EH (cell line): ENCODE measurements around the gene TET1.
A peak's percentile ranks its signal among the peaks of the same experiment; 100 is the strongest.
"Not testable (repeated sequence)": the region's sequence is repeated elsewhere in the genome, so short reads cannot be mapped to it uniquely, and the experiment has no call there.

Experiments used
- DNase-seq: peaks from one replicate; pipeline ENCODE4 v3.0.0-alpha.2; 2015; ENCODE audit warnings: low read depth

Gene TET1

DNA sequence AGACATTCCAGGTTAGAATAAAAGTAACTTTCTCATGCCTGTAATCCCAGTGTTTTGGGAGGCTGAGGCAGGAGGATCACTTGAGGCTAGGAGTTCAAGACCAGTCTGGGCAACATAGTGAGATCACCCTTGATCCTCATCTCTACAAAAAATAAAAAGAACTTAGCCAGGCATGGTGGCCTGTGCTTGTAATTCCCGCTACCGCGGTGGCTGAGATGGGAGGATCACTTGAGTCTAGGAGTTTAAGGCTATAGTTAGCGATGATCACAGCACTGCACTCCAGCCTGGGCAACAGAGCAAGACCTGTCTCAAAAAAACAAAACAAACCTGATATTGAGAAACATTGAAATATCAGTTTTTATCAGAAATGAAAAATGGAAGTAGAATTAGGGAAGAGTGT, 4.6 kb downstream of the TET1 start:
- DNase-seq, result no peak

DNA sequence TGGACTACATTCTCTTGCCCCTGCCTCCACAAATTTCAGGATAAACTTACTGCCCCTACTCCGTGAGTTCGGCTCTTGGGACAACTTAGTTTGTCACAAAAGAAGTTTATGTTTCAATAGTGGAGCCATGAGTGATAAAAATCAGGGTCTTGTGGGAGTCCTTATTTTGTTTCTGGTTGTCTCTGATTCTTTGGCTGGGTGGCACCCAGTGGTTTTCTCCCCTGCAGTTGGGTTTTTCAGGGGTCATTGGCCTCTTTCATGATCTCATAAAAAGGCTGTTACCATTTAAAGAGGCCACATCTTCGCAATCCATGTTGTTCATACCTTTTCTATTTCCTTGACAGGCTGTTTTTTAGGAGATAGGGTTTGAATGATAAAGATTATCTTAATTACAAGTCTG, 5.5 kb downstream of the TET1 start:
- DNase-seq, result no peak

DNA sequence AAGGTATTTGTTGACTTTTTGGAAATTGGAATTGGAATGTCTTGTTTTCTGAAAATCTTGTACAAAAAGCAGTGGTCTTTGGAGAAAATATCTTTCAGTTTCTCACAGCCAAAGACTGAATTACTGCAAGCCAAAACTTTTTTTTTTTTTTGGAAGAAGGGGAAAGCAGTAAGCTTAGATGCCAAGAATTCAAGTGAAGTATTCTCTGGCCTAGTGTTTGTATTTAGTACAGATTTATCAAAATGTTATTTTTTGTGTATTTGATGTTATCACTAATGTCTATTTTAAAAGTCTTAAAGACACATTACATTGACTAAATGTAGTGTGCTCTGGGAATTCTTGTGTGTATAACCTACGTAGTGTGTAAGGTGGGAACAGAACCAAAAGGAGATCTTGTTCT, 6.2 kb downstream of the TET1 start:
- no peak for DNase-seq

DNA sequence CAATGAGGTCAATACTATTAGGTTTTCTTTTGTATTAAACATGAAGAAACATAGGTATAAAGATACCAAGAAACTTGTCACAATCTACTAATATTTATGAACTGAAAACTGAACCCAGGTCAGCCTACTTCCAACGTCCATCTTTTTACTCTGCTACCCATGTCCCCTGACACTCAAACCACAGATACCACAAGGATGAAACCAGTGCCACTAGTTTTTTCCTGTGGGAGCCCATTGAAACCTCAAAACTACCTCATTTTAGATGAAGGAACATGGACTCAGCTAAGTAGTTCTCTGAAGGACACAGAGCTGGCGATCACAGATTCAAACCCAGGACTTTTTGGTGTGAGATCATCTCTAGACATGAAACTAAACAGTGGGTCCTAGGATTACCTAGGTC, 6.8 kb downstream of the TET1 start:
- no peak for DNase-seq

DNA sequence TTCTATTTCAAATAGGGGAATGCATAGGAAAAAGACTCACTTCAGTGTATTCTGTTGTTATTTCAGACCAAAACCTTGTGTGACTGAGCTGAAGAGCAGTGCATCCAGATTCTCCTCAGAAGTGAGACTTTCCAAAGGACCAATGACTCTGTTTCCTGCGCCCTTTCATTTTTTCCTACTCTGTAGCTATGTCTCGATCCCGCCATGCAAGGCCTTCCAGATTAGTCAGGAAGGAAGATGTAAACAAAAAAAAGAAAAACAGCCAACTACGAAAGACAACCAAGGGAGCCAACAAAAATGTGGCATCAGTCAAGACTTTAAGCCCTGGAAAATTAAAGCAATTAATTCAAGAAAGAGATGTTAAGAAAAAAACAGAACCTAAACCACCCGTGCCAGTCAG, 12.0 kb downstream of the TET1 start:
- DNase-seq, result no peak

DNA sequence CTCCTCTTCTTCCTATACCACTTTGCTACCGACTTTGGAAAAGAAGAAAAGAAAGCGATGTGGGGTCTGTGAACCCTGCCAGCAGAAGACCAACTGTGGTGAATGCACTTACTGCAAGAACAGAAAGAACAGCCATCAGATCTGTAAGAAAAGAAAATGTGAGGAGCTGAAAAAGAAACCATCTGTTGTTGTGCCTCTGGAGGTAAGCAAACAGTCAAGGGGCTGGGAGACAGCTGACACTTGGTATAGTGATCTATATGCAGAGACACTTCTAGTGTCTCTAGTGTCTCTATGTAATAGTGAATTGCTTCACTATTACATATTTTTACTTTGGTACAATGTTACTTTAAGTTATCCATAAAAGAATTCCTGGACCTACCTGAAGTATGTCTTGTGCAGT, 13.9 kb downstream of the TET1 start:
- DNase-seq, result no peak

DNA sequence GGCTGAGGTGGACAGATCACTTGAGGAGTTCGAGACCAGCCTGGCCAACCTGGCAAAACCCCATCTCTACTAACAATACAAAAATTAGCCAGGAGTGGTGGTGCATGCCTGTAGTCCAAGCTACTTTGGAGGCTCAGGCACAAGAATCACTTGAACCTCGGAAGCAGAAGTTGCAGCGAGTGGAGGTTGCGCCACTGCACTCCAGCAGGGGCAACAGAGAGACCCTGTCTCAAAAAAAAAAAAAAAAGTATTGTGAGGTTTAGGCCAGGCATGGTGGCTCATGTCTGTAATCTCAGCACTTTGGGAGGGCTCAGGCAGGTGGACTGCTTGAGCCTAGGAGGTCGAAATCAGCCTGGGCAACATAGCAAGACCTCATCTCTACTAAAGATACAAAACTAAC, 16.0 kb downstream of the TET1 start:
- no peak for DNase-seq

- DNase-seq, result no peak
Measured at GRCh38 chr10:68578974-68579373, 18.8 kb downstream of the TET1 start.

DNA sequence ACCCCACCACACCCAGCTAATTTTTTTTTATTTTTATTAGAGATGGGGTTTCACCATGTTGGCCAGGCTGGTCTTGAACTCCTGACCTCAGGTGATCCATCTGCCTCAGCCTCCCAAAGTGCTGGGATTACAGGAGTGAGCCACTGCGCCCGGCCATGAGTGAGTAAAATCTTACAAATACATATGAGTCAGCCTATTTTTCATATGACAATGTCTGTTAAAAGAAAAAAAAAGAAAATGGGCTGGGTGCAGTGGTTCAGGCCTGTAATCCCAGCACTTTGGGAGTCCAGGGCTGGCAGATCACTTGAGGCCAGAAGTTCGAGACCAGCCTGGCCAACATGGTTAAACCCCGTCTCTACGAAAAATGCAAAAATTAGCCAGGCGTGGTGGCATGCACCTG, 24.1 kb downstream of the TET1 start:
- not testable (repeated sequence) for DNase-seq

GRCh38 chr10:68586606-68587305, 26.6 kb downstream of the TET1 start:
- DNase-seq, result no peak

DNA sequence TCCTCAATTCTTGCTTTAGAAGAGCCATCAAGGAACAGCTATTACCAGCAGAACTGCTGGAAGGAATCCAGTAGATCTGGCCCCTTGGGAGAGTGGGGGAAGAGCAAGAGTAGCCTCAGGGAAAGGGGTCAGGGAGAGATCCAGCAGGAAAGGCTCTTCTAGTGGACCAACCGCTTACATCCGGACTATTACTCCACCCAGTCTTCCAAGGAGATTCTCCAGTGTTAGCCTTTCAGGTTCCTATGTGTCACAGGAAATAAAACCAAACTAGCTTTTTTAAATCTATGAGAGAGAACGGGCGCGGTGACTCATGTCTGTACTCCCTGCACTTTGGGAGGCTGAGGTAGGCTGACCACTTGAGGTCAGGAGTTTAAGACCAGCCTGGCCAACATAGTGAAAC, 34.3 kb downstream of the TET1 start:
- DNase-seq, result peak; percentile 66

GRCh38 chr10:68595513-68595912, 35.4 kb downstream of the TET1 start:
- DNase-seq, result no peak

DNA sequence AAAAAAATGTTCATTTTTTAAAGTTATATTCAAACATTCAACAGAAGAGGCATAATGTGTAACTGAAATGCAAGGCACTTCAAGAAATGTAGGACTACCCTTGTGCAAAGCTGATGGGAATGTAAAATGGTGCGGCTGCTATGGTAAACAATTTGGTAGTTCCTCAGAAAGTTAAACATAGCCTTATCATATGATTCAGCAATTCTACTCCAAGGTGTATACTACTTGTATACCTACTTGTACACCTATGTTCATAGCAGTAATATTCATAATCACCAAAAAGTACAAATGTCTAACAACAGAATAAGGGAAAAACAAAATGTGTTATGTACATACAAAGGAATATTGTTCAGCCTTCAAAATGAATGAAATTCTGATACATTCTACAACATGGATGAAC, 37.3 kb downstream of the TET1 start:
- DNase-seq, result no peak

DNA sequence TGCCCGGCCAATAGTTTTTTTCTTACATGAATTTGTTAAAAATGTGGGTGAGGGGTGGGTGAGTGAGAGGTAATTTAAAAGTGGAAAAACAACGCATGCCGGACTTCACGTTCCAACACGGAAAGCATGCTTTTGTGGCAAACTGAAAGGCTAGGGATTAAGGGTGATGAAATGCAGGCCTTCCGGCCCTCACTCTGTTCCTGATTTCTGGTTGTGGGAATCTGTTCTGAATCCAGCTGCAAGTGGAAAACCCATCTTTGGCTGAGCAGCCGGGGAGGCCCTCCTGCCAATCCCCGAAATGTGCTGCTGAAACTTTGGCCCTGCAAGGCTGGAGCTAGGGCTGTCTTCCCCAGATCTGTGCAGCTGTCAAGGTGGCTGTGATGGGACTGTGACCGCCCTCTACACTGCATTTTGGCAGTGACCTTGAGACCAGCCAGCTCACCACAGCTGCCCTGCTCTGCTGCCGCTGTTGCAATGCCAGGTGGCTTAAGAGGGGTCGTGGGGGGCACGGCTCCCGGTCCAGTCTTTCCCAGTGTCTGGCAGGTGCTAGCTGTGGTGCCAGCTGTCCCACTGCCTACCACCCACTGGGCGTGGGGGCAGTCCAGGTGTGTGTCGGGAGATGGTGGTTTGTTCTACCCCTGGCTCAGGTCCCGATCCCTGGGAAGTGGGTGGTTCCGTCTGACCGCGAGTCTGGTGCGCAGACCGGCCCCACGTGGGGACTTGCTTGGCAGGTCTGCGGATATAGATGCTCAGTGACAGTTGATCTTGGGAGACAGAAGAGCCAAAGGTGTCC, 39.0 kb downstream of the TET1 start:
- peak; percentile 77 for DNase-seq

- no peak for DNase-seq
Measured at GRCh38 chr10:68599771-68600040, 39.6 kb downstream of the TET1 start.

DNA sequence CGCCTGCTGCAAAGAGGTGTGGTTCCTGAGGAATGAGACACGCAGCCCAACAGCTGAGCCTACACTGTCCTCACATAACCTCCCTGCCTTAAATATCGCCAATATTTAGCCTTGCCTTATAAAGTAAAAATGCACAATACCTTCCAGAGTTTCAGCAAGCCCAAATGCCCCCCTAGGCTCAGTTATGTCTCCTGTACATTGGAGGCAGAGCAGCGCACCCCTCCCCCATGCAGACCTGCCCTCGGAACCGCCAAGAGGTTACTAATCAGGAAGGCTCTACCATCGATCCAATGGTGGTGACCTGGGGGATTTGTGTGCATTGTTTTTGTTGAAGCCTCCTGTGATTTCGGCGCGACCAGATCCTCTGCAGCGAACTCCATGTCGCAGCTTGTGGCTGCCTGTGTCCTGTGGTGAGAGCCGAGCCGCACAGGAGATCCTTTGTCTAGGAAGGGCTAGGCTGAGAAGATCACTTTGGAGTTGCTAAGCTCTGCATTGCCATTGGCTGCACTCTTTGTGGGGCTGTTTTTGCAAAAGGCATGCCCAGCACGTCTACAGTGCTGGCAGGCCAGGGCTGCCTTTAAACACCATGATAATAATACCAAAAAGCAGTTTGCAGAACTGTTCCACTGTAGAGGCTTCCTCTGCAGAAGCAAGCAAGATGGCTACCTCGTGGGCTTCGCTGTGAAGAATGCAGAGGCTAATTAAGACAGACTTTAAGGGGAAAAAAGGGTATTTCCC, 40.1 kb downstream of the TET1 start:
- DNase-seq, result peak; percentile 95

DNA sequence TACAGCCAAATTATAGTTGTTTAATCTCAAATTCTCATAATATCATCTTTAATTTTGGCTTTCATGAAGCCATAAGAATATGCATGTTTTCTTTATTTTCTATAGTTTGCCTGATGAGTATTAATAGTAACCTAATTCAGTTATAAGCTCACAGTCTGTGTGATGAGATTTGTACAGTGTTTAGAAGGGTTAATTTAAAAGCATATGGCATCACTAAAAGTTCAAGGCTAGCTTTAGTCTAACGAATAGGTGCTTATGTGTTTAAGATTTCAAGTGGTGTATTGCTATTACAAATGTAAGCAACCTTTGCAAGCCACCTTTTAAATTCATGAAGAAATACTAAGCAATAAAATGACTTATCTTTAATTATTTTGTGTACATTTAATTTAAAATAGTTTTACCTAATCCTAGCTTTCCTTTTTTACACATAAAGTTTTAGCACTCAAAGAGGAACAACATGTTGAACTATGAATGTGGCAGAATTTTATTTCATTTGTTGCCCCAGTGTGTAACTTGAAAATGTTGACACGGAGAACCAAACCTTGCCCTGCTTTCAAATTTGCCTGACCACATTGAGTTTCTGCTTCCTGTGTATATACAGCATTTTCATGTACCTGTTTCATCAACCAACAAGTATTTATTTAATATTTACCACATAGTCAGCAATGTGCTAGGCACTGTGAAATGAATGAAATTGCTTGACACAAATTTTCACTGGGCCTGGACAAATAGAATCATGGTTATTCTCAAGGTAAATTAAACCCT, 41.5 kb downstream of the TET1 start:
- DNase-seq, result no peak

DNA sequence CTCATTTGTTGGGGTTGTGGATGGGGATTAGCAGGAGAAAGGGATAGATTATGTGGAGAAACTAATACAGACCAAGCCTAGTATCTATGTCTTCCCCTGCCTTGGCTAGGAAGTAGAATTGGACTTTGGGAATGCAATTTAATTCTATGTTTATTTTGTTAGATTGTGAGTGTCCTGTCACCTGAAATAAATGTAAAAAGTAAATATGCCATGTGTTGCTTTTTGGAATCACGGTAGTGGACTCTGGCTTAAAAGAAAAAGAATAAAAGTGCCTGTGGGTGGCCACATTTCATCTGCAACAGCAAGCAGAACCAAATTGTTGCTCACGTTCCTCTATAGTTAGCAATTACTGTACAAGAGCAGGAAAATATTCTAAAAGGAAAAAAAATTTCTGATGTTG, 42.3 kb downstream of the TET1 start:
- no peak for DNase-seq

DNA sequence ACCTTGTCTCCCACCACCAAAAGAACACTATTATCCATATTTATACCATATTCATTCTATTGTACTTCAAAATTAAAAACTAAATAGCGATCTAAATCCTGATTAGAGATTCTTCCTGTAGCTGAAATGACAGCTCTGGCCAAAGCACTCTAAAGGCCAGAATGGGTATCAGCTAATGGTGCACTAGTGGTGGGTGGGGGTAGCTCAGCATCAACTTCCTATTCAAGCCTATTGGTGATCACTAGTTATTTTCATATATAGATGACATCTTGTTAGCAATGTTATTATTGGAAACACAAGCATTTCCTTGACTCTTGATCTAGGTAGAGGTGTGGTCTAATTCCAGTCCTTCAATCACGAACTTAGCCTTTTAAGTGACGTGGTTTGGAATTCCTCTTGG, 43.6 kb downstream of the TET1 start:
- no peak for DNase-seq

DNA sequence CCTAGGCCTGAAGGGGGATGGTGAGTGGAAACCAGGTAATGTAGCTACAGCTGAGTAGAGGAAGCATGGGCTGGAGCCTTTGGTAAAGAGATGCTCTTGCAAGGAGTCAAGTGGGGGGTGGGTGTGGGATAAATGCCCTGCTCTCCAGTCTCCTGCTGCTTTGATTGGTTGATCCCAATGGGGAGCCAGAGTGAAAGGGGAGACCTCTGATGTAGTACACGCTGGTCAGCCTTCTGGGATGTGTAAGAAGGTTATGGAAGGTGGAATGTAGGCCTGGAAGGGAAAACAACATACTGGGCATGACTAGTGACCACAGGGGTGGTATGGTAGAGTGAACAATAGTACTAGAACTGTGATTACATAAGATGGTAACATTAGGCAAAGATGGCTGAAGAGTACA, 44.3 kb downstream of the TET1 start:
- DNase-seq, result peak; percentile 38

DNA sequence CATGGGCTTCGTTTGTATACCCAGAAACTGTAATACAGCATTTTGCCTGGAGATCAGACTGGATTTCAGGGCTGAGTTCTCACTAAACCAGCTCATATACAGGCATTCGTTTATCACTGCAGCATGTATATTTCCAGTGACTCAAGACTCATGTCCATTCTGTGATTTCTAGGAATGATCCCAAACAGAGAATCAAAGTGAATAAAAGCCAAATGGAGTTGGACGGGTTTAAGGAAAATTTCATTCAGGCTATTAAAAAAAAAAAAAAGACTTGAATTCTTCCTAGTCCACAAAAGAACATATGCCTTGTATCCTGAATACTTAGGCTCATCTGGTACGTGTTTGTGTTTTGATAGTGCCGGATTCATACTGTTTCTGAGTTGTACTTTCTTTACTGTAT, 46.8 kb downstream of the TET1 start:
- DNase-seq, result peak; percentile 13

DNA sequence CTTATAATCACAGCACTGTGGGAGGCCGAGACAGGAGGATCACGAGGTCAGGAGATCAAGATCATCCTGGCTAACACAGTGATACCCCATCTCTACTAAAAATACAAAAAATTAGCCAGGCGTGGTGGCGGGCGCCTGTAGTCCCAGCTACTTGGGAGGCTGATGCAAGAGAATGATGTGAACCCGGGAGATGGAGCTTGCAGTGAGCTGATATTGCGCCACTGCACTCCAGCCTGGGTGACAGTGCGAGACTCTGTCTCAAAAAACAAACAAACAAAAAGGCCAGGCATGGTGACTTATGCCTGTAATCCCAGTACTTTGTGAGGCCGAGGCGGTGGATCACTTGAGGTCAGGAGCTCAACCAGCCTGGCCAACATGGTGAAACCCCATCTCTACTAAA, 49.9 kb downstream of the TET1 start:
- DNase-seq, result peak; percentile 7

DNA sequence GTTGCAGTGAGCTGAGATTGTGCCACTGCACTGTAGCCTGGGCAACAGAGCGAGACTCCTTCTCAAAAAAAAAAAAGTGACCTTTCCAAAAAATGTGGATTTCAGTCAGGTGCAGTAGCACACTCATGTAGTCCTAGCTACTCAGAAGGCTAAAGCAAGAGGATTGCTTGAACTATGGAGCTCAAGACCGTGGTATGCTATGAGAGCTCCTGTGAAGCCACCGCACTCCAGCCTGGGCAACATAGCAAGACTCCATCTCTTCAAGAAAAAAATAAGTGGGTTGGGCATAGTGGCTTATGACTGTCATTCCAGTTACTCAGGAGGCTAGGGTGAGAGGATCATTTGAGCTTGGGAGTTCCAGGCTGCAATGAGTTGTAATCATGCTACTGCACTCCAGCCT, 51.1 kb downstream of the TET1 start:
- no peak for DNase-seq
